Suprapubic skin (tissue), 4 donors: ENCODE results near the gene BEST2.

Source experiments
- CTCF ChIP-seq, 2 donors: fragments of 200-600 bp in 1 of 2; fragments of 450-650 bp in 1 of 2; sonication (generic) in 1 of 2; IDR thresholded peaks; one replicate each; pipeline ENCODE4 v1.5.1; 2016 to 2019; ENCODE audit warnings: antibody characterized with exemption in 2 of 2, mild to moderate bottlenecking in 1 of 2, moderate library complexity in 1 of 2
- POLR2A ChIP-seq, 2 donors: fragments of 450-650 bp; IDR thresholded peaks; one replicate each; pipeline ENCODE4 v1.6.1; 2017; ENCODE audit warnings: antibody characterized with exemption in 2 of 2, mild to moderate bottlenecking in 2 of 2, moderate library complexity in 2 of 2
- POLR2AphosphoS5 ChIP-seq, 3 donors: sonication (generic); formaldehyde crosslinking; IDR thresholded peaks; one replicate each; pipeline ENCODE4 v1.6.1; 2017; ENCODE audit warnings: antibody characterized with exemption in 3 of 3

- TF ChIP-seq POLR2AphosphoS5 (IDR thresholded peaks at IDR 0.05): peak in 2 of 3 donors; percentile 6 to 41
- TF ChIP-seq POLR2A (IDR thresholded peaks at IDR 0.05): peak in 1 of 2 donors; percentile 30
- TF ChIP-seq CTCF (IDR thresholded peaks at IDR 0.05): no peak
Observed at GRCh38 chr19:12792051-12792852, 40.7 kb downstream of the BEST2 start.
